PFSK-1 (cell line): Measurements from ENCODE around the gene CSTA.

ENCODE experiments used
- POLR2AphosphoS5 ChIP-seq: IDR thresholded peaks from 2 replicates; pipeline ENCODE4 v1.6.1; 2012; ENCODE audit warnings: low read depth, mild to moderate bottlenecking, control low read depth, low read length, moderate library complexity
- SIN3A ChIP-seq: IDR thresholded peaks from 2 replicates; pipeline ENCODE4 v1.6.1; 2012; ENCODE audit warnings: mild to moderate bottlenecking, low read length, moderate library complexity, borderline replicate concordance; ENCODE audit not compliant: insufficient read depth
- TAF1 ChIP-seq: IDR thresholded peaks from 2 replicates; pipeline ENCODE4 v1.6.1; 2012; ENCODE audit warnings: low read length, control low read depth, borderline replicate concordance; ENCODE audit not compliant: insufficient read depth

DNA sequence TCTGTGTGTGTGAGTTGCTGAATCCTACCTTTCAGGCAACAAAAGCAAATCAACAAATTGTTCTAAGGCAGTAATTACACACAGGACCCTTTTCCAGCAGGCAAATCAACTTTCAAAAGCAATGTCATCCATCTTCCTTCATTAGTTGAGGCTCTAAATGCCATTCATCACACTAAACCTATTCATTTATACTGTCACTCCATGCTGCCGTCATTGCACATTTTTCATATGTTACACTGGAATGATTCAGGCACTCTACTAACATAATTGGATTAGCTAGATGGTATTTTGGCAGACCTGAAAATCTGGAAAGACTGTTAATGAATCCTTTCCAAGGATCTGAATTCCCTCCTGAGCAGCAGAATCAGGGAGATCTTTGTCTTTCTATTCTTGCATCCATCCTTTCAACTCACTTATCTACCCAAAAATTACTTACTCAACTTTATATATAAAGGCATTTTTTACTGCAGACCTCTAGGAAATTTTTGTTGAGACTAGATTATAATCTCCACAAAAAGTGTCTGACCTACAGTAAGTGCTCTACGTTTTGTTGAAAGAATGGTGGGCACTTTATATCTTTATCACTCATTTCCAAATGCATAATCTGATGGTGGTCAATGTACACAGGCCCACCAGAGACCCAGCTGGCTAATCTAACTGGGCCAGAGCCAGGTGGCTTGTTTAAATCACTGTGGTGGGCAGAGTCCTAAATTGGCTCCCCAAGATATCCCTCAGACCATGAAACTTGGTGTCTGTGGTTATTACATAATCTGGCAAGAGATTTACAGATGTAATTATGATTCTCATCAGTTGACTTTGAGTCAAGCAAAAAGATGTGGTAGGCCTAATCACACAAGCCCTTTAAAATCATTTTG, 33.0 kb downstream of the CSTA start:
- TF ChIP-seq TAF1 (no peak), SIN3A (no peak), POLR2AphosphoS5 (no peak)
